SK-N-MC (cell line): ENCODE data around the gene HPN.

Experiments
- EZH2 ChIP-seq: fragments of 200-600 bp; sonication (generic); IDR thresholded peaks from one replicate; pipeline ENCODE4 v1.6.1; 2017; ENCODE audit warnings: antibody characterized with exemption
- FOXP2 ChIP-seq: optimal IDR thresholded peaks from 2 replicates; pipeline ENCODE3; 2011; ENCODE audit warnings: mild to moderate bottlenecking, moderate library complexity; ENCODE audit not compliant: insufficient read depth; ENCODE audit errors: extremely low read length, control extremely low read depth
- POLR2AphosphoS5 ChIP-seq: IDR thresholded peaks from 2 replicates; pipeline ENCODE4 v1.6.1; 2012; ENCODE audit warnings: mild to moderate bottlenecking, low read depth, low read length, borderline replicate concordance

GRCh38 chr19:35022460-35022859 lies 19.1 kb upstream of the HPN start:
- TF ChIP-seq EZH2 (no peak), POLR2AphosphoS5 (no peak), FOXP2 (no peak)
